ENCODE results near the gene NPTX1. TPM values are rescaled to one million over a fixed set of nuclear protein-coding genes. Genes with fewer than 3 reads are reported as not detected.

NPTX1 gene
- total and polyA plus RNA-seq, 2 donors (not counting 1 experiment from before 2014, with no cell fraction given) = 0.07 to 0.57 TPM

DNA sequence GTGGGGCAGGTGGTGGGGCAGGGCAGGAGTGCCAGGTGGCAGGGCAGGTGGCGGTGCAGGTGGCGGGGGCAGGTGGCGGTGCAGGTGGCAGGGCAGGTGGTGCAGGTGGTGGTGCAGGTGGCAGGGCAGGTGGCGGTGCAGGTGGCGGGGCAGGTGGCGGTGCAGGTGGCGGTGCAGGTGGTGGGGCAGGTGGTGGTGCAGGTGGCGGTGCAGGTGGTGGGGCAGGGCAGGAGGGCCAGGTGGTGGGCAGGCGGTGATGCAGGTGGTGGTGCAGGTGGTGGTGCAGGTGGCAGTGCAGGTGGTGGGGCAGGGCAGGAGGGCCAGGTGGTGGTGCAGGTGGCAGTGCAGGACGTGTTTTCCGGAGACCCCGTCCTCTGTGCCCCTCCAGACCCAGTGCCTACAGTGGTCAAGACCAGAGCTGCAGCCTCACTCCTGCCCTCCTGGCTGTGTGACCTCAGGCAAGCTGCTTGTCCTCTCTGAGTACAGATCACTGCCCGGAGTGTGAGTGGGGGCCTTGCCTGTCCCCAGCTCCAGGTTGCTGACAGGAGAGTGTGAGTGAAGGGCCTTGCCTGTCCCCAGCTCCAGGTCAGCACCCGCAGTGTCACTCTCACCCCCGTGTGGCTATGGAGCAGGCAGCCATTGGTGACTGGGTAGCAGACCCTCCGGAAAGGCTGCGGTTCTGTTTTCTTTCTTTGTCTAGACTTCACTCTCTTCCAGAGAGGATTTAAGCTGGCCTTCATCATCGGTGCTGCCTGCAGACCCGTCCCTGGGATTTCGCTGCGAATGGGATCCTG is 16.1 kb upstream of the NPTX1 start:
- ATAC-seq (ENCODE audit: low read depth) (no peak), DNase-seq (no peak)
- Mint-ChIP-seq H3K4me1 (no peaks in the 10 kb centered on the region), H3K4me3 (no peak overlapping the region), H3K27ac (no peak overlapping the region), H3K9me3 (ENCODE audit: insufficient read depth) (no peaks in the 10 kb centered on the region), H3K27me3 (peaks cover 26% of the 10 kb centered on the region)
- ChIA-PET POLR2A (no interaction called here), CTCF (no interaction called here)
- Histone ChIP-seq H3K27ac (ENCODE audit: low read length in 2 of 2) (no peak overlapping the region), H3K4me2 (replicated peaks; ENCODE audit: low read depth, low read length, poor library complexity, severe bottlenecking) (no peak overlapping the region), H3K9ac (ENCODE audit: low read length) (no peak overlapping the region), H3K27me3 (replicated peaks in 1 of 4; ENCODE audit: control extremely low read depth in 1 of 4, control insufficient read depth in 3 of 4, insufficient read depth in 4 of 4, low read length in 3 of 4) (peaks cover 0 to 18% (median 3%) of the 10 kb centered on the region in 4 experiments), H3K36me3 (replicated peaks in 1 of 2; ENCODE audit: control extremely low read depth in 1 of 2, control insufficient read depth in 1 of 2, extremely low read depth in 1 of 2, insufficient read depth in 2 of 2, low read length in 1 of 2) (no peaks in the 10 kb centered on the region), H3K4me1 (ENCODE audit: control insufficient read depth in 2 of 2, insufficient read depth in 2 of 2, low read length in 2 of 2) (no peaks in the 10 kb centered on the region), H3K9me3 (ENCODE audit: control extremely low read depth in 1 of 3, control insufficient read depth in 2 of 3, insufficient read depth in 1 of 3, low read length in 2 of 3) (peaks cover 0 to 13% (median 0%) of the 10 kb centered on the region in 3 donors), H3K4me3 (ENCODE audit: control extremely low read depth in 1 of 5, extremely low read depth in 1 of 5, insufficient read depth in 1 of 5, low read depth in 2 of 5, low read length in 4 of 5) (no peak overlapping the region), H4K20me1 (ENCODE audit: control insufficient read depth, insufficient read depth, low read length, poor library complexity, severe bottlenecking) (no peaks in the 10 kb centered on the region), H2AFZ (ENCODE audit: insufficient read depth, low read depth, low read length, poor library complexity, severe bottlenecking) (no peak overlapping the region), H3K79me2 (ENCODE audit: control insufficient read depth, insufficient read depth, low read length) (no peaks in the 10 kb centered on the region)
- intact Hi-C loops (cut with micrococcal nuclease) = no loop called here
- TF ChIP-seq EZH2 (IDR thresholded peaks at IDR 0.05; ENCODE audit: borderline replicate concordance, insufficient read depth, low read depth, low read length, poor library complexity, severe bottlenecking) = no peak
- TF ChIP-seq, protein P1, sequence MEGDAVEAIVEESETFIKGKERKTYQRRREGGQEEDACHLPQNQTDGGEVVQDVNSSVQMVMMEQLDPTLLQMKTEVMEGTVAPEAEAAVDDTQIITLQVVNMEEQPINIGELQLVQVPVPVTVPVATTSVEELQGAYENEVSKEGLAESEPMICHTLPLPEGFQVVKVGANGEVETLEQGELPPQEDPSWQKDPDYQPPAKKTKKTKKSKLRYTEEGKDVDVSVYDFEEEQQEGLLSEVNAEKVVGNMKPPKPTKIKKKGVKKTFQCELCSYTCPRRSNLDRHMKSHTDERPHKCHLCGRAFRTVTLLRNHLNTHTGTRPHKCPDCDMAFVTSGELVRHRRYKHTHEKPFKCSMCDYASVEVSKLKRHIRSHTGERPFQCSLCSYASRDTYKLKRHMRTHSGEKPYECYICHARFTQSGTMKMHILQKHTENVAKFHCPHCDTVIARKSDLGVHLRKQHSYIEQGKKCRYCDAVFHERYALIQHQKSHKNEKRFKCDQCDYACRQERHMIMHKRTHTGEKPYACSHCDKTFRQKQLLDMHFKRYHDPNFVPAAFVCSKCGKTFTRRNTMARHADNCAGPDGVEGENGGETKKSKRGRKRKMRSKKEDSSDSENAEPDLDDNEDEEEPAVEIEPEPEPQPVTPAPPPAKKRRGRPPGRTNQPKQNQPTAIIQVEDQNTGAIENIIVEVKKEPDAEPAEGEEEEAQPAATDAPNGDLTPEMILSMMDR (IDR thresholded peaks at IDR 0.05) = no peak
- 80% methylated on average over 15 of the region's 21 CpGs for WGBS (ENCODE audit: insufficient coverage)
